NCI-H2081 (cell line): ENCODE measurements around the gene EIF1AD.
"Not testable (repeated sequence)": the region's sequence is repeated elsewhere in the genome, so short reads cannot be mapped to it uniquely, and the experiment has no call there.

Source experiments
- DNase-seq, 2 experiments: peaks; one replicate each; lab custom pipeline; 2025; lab: John Stamatoyannopoulos, UW

Gene EIF1AD

DNA sequence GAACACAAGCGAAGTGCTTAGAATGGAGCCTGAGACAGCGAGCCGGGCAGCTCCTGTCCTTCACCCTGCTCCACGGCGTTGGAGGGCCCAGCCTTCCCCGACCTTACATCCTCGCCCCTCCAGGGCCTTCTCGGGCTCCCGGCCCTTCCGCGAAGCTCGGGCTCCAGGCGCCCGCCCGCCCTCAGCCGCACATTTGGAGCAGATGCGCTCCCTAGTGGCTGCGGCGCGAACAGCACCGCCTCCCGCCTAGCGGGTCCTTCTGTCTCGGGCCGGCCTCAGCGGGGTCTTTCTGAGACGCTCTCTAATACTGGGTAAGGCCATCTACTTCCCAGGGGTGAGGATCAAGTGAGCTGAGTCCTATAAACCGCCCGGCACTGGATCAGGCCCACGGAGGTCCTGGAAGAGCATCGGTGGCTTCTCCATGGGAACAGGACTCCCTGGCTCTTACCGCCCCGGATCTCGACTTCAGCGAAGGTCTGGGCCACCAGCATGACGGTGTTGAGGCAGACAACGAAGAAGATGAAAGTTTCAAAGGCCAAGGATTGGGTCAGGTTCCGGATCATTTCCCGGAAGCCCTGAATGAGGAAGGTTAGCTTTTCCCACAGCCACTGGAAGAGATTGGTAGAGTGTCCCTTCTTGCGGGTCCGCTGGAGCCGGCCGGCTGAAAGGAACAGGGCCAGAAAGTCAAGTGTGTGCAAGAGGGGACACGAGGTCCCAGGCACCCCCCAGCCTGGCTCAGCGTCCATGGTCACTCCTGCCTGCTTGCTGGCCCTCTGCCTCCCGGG is 20.6 kb upstream of the EIF1AD start:
- peak; percentile 46 to 57 for DNase-seq

DNA sequence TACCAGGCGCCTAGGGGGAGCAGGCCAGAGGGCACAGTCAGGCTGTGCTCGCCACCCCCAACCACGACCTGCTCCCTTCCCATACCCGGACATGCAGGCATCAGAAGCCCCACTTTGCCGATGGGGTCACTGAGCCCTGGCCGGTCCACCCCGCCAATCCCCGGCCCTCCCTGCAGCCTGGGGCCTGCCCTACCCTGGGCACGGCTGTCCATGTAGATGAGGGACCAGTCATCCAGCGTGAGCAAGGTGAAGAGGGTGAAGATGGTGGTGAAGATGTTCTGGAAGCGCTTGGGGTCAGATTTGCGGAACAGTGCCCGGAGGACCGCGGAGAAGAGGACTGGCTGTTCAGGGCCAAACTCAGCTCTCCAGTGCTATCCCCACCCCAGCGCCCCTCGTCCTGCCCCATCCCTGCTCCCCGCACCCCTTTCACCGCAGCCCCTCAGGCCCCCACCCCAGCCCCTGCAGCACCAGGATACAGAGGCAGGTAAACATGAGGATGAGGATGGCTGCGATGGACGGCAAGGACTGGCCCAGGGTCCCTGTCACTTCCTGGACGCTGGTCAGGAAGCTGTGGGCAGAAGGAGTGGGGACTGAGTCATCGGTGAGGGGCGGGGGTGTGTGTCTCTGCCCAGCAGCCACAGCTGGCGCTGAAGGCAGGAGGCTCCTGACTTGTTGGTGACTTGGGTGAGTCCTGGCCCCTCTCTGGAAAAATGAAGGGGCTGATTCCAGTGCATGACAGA is 18.8 kb upstream of the EIF1AD start:
- DNase-seq, result no peak

- no peak for DNase-seq
Measured at GRCh38 chr11:66020212-66020611, 18.3 kb upstream of the EIF1AD start.

DNA sequence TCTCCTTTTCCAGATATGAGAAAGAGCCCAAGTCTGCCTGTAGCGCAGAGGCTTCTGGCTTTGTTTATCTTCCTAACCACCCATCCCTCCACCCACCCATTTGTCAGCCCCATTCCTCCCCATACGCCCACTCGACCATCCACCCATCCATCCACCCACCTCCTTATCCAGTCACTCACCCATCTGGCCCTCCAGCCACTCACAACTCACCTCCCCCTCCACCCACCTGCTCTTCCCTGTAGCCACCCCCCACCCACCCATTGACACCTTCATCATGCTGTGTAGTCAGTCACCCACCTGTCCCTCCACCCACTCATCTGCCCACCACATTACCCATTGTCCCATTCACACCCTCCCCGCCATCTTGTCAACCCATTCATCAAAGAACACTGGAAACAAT is 15.4 kb upstream of the EIF1AD start:
- DNase-seq, result no peak

- DNase-seq, result no peak
Measured at GRCh38 chr11:66016793-66017177, 14.8 kb upstream of the EIF1AD start.

GRCh38 chr11:66015936-66016792 is 14.2 kb upstream of the EIF1AD start:
- DNase-seq, result no peak

DNA sequence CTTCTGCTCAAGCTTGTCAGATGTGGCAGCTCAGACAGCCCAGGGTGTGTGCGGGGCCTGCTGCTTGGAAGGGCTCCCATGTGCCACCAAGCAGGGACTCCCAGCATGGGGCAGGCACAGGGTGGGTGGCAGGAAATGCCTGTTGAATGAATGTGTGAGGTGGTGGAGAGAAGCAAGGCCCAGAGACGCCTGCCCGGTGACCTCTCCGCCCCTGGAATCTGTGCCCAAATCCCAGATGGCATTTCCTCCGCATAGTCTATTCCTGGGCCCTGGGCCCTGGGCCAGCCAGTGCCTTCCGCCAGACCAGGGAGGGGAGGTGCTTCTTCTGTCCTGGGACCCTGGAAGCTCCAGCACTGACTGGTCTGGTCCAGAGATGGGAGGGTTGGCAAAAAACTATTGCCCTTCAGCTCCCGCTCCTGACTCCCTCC is 13.5 kb upstream of the EIF1AD start:
- DNase-seq, result no peak

DNA sequence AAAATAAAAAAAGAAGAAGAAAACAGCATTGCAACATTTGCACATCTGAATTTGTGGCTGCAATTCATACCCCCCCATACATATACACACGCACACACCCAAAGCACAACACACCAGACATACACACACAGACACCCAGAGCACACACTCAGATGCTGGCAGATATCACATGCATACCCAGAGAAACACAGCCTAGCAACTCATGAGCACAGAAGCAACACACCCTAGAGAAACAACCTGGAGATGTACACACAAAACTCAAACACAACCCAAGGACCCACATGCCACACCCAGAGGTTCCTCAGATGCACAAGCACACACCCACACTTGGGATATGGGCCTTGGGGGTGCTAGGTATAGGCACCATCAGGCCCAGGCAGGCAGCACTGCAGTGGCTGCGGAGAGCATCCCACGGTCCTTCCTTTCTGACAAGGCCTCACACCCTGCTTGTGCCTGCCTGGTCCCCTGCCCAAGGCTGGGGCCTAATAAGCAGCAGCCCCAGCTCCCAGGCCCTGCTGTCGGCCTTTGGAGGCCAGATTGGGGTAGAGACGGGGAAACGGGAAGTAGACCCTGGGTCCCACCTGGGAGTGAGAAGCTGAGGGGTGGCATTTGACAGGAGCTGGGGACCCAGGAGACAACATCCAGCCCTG is 13.0 kb upstream of the EIF1AD start:
- DNase-seq, result no peak

GRCh38 chr11:66013762-66014100 is 11.8 kb upstream of the EIF1AD start:
- DNase-seq, result no peak

DNA sequence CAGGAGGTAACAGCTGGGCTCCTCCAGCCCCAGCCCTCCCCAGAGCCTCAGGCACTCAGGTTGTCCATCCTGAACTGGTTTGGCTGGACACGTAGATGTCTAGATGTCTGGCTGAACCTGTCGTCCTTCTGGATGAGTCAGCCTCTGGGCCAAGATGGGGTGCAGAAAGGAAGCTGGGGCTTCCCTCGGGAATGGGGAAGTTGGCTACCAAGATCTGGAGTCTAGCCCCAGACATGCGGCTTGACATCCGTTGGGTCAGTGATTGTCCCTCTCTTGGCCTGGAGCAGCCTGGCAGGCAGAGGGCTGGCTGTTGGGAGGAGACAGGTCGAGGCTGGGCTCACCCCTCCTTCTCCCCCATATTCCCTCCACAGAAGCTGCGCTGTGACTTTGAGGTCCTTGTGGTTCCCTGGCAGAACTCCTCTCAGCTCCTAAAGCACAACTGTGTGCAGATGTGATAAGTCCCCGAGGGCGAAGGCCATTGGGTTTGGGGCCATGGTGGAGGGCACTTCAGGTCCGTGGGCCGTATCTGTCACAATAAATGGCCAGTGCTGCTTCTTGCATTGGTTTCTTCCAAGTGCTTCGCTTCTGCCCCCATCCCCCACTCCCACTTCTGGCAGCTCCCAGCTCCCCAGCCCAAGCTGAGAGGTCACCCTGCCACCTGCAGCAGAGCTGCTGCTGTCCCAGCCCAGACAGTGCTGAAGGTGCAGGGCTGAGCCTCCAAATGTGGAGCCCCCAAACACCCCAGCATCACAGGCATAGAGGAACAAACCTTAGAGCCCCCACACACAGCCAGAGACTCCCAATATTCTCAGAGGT is 11.2 kb upstream of the EIF1AD start:
- DNase-seq, result no peak

GRCh38 chr11:66012371-66012945 is 10.5 kb upstream of the EIF1AD start:
- DNase-seq, result no peak

GRCh38 chr11:66011785-66012303 is 9.9 kb upstream of the EIF1AD start, which contains the start of gene CST6:
CST6 (plus strand) TSS chr11:66012008; CDS start chr11:66012045, 37 bp downstream.
- DNase-seq, result no peak

DNA sequence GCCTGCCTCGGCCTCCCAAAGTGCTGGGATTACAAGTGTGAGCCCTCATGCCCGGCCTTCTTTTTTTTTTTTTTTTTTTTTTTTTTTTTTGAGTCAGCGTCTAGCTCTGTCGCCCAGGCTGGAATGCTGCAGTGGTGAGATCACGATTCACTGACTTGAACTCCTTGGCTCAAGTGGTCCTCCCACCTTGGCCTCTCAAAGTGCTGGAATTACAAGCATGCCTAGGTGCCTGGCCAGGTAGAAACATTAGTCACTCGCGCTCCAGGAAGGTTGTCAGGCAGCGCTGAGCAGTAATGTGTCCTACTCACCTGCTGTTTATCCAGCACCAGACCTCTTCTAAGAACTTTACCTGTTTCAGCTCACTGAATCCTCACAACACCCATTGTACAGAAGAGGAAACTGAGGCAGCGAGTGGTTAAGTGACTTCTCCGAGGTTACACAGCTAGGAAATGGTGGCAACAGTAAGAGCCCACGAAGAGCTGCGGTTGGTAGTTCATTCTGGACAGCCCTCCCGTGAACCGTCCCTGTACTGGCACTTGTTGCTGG is 9.4 kb upstream of the EIF1AD start:
- no peak for DNase-seq

- not testable (repeated sequence) for DNase-seq
Measured at GRCh38 chr11:66010036-66010435, 8.1 kb upstream of the EIF1AD start.

DNA sequence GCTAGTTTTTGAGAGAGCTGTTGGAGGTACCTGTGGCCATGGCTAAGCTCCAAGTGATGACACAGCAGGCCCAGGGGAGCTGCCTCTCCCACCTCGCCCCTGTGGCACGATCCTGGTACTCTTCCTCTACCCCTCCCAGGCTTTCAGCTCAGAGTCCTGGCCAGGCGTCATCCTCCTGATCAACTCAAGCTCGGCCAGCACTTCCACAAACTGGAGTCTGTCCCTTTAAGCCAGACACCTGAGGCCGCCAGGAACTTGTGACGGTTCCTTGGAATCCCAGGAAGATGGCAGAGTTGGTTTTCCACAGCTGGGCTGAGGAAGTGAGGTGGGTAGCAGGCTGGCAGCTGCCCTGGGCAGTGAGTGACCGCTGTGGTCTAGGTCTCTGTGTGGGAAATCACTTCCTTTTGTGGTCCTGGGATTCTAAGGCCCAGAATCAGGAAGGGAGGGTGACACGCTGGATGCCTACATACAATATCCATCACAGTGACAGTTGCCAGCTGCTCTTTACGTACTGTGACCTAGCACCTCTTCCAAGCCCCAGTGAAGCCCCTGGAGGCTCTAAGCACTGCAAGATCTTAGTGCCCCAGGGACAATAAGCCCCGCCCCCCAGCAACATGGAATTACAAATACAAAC is 6.6 kb upstream of the EIF1AD start:
- no peak for DNase-seq

GRCh38 chr11:66008095-66008467 is 6.1 kb upstream of the EIF1AD start:
- DNase-seq, result no peak

- no peak for DNase-seq
Measured at GRCh38 chr11:66007201-66007634, 5.3 kb upstream of the EIF1AD start.

DNA sequence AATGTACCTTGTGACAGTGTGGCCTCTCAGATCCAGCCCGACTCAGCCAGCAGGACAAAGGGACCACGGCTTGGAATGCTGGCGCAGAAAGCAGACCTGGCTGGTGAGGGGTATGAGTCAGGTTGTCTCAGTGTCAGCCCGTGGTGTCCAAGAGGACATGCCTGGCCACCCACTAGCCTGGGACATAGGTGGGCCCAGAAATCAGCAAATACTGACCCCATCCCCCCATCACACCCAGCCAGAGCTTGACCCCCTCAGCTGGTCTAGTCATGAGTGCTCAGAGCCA is 4.9 kb upstream of the EIF1AD start:
- DNase-seq, result no peak

DNA sequence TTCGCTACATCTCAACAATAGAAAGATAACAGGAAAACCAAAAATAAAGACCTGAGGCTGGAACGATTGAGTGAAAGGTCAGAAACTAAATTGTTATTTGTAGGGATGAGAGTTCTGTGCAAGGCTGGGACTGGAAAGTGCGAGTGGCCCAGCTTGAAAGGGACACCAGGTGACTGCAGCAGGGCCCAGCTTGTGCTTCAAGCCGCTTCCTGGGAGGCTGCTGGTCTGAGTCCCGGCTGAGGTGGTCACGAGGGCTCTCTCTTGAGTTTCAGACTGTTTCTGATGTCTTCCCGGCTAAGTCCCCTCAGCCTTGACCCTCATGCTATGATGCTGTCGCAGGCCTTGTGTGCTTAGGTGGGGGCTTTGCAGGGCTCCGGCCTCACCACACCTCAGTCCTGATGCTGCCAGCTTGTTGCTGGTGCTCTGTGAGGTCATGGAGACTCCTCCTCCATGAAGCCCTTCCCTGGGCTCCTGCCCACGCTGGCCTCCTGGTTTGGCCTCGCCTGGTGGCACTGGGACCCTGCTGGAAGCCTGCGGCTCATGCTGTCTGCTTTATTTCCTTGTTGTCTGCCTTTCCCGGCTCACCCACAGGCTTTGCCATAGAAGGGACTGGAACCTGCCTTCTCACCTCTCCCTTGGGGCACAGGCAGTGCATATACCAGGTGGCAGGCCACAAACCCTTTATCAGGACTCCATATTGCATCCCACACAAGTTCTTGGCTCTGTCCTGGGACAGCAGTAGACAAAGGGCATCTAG is 4.4 kb upstream of the EIF1AD start:
- no peak for DNase-seq
